ENCODE data around the gene ERC2. TPM values are rescaled to one million over a fixed set of nuclear protein-coding genes. Genes with fewer than 3 reads are reported as not detected.

Gene ERC2
- total RNA-seq, 1 donor from 2014 or later = 0.35 TPM

DNA sequence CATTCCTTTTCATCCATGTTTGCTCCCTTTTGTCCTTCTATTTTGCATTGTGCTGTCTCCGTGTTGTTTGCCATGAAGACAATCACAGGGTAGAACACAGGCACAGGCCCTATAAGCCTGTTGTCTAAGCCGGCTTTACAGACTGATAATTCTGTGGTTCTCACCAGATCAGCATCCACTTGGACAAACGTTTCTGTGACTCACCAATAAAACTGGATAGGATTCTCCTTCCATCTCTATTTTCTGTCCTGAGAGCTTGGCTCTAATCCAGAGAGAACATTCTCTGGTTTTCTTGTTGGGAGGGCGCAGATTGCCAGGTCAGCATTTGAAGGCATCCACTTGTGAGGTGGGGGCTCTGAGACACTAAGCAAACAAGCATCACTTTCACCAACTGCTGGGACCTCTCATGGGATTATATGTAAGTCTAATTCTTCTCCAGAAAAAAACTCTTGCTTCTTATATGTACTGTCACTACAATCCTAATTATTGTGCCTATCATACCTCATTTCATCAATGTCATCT, 101.6 kb downstream of the ERC2 start:
- H3K27ac Mint-ChIP-seq (ENCODE audit: unreplicated experiment) = no peak overlapping the region
- H3K4me1 Mint-ChIP-seq (ENCODE audit: unreplicated experiment) = no peaks in the 10 kb centered on the region
- peaks cover 2% of the 10 kb centered on the region for H3K27me3 Mint-ChIP-seq (ENCODE audit: unreplicated experiment)
- H3K36me3 Mint-ChIP-seq (ENCODE audit: unreplicated experiment) = no peaks in the 10 kb centered on the region
- TF ChIP-seq, protein P1, sequence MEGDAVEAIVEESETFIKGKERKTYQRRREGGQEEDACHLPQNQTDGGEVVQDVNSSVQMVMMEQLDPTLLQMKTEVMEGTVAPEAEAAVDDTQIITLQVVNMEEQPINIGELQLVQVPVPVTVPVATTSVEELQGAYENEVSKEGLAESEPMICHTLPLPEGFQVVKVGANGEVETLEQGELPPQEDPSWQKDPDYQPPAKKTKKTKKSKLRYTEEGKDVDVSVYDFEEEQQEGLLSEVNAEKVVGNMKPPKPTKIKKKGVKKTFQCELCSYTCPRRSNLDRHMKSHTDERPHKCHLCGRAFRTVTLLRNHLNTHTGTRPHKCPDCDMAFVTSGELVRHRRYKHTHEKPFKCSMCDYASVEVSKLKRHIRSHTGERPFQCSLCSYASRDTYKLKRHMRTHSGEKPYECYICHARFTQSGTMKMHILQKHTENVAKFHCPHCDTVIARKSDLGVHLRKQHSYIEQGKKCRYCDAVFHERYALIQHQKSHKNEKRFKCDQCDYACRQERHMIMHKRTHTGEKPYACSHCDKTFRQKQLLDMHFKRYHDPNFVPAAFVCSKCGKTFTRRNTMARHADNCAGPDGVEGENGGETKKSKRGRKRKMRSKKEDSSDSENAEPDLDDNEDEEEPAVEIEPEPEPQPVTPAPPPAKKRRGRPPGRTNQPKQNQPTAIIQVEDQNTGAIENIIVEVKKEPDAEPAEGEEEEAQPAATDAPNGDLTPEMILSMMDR (IDR thresholded peaks at IDR 0.05) = no peak
- H3K4me3 Mint-ChIP-seq (ENCODE audit: unreplicated experiment) = no peak overlapping the region
- no peak for DNase-seq (ENCODE audit: extremely low spot score, unreplicated experiment)
- peaks cover 4% of the 10 kb centered on the region for H3K9me3 Mint-ChIP-seq (ENCODE audit: unreplicated experiment)

DNA sequence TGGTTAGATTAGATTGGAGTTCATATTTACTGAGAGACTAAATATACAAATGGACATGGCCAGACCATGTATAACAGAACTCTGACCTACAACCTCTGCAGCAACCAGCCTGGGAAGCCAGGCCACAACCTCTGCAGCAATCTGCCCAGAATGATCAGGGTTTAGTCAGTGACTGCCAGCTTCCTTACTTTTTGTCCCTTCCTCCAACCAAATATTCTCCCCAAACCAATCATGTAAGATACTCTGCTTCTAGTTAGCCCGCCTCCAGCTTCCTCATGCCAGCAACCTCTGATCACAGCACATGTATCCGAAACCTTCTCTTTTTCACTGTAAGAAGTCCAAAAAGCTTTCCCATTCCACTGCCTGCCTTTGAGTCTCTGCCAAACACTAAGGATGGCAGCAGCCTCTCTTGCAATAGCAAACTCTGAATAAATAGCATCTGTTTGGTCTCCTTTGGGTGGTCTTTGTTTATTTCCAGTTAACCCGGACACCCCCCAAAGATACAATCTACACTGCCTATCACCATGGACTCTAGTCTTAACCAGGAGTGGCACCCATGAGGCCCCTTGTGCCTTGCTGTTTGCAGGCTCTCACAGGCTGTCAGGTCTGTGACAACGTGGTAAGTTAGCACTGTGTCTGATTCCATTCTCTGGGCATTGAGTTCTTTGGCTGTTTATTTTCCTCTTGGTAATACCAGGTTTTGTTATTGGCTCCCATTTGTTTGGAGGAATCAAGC, 102.2 kb downstream of the ERC2 start:
- TF ChIP-seq, protein P1 (IDR thresholded peaks at IDR 0.05) = no peak
- no peak for DNase-seq (ENCODE audit: extremely low spot score, unreplicated experiment)
- peaks cover 2% of the 10 kb centered on the region for H3K27me3 Mint-ChIP-seq (ENCODE audit: unreplicated experiment)
- H3K27ac Mint-ChIP-seq (ENCODE audit: unreplicated experiment) = no peak overlapping the region
- no peak overlapping the region for H3K4me3 Mint-ChIP-seq (ENCODE audit: unreplicated experiment)
- no peaks in the 10 kb centered on the region for H3K36me3 Mint-ChIP-seq (ENCODE audit: unreplicated experiment)
- H3K9me3 Mint-ChIP-seq (ENCODE audit: unreplicated experiment) = peaks cover 7% of the 10 kb centered on the region
- no peaks in the 10 kb centered on the region for H3K4me1 Mint-ChIP-seq (ENCODE audit: unreplicated experiment)

DNA sequence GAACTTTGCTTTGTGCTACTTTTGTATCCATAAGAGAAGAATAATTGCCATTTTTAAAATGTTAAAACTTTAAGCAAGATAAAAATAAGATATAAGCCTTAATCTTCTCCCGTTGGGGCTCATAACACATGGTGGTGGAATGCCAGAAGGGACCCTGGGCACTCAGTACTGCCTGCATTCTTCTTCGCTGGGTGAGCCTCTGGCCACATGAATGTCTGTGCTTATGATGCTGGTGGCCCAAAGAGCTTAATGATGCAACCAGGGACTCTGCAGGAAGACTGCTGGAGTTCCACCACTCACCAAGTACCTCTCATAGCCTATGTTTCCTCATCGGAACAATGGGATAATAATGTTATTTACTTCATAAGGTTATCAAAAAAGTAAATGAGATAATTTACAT, 103.6 kb downstream of the ERC2 start:
- no peak overlapping the region for H3K4me3 Mint-ChIP-seq (ENCODE audit: unreplicated experiment)
- TF ChIP-seq, protein P1 (IDR thresholded peaks at IDR 0.05) = no peak
- H3K27me3 Mint-ChIP-seq (ENCODE audit: unreplicated experiment) = peaks cover 2% of the 10 kb centered on the region
- no peaks in the 10 kb centered on the region for H3K36me3 Mint-ChIP-seq (ENCODE audit: unreplicated experiment)
- no peak for DNase-seq (ENCODE audit: extremely low spot score, unreplicated experiment)
- H3K9me3 Mint-ChIP-seq (ENCODE audit: unreplicated experiment) = peaks cover 9% of the 10 kb centered on the region
- H3K27ac Mint-ChIP-seq (ENCODE audit: unreplicated experiment) = no peak overlapping the region
- no peaks in the 10 kb centered on the region for H3K4me1 Mint-ChIP-seq (ENCODE audit: unreplicated experiment)

DNA sequence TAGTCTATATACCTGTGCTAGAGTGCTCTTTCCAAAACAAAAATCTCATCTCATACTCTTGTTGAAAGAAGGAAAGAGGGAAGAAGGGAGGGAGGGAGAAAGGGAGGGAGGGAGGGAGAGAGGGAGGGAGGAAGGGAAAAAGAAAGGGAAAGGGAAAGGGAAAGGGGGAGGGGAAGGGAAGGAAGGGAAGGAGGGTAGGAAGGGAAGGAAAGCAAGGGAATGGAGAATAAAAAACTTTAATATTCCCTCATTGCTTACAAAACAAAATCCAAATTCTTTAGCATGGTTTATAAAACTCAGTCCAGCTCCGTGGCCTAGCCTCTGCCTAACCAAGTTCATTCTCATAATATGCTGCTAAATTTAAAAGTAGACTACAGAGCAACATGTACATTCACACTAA, 104.5 kb downstream of the ERC2 start:
- DNase-seq (ENCODE audit: extremely low spot score, unreplicated experiment) = no peak
- Mint-ChIP-seq H3K4me1 (ENCODE audit: unreplicated experiment) (no peaks in the 10 kb centered on the region), H3K9me3 (ENCODE audit: unreplicated experiment) (peaks cover 4% of the 10 kb centered on the region), H3K27ac (ENCODE audit: unreplicated experiment) (no peak overlapping the region), H3K36me3 (ENCODE audit: unreplicated experiment) (no peaks in the 10 kb centered on the region), H3K27me3 (ENCODE audit: unreplicated experiment) (peaks cover 2% of the 10 kb centered on the region), H3K4me3 (ENCODE audit: unreplicated experiment) (no peak overlapping the region)
- TF ChIP-seq, protein P1 (IDR thresholded peaks at IDR 0.05) = no peak

DNA sequence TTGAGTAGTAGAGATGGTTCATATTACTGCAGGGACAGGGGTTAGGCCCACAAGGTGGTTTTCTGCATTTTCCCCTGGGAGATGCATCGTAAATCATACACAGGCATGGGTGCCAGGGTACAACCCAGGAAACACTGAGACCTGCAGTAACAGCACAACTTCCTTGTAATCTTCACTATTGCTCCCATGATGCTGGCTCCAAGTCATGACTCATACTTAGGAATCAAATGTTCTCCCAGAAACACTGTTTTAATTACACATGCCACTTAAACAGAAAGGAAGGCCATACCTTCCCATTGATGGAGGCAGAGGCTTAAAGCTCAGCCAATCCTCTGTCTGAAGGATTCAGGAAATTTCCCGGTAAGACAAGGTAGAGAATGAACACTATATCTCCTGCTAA, 106.5 kb downstream of the ERC2 start:
- DNase-seq (ENCODE audit: extremely low spot score, unreplicated experiment) = no peak
- no peaks in the 10 kb centered on the region for H3K4me1 Mint-ChIP-seq (ENCODE audit: unreplicated experiment)
- no peak overlapping the region for H3K4me3 Mint-ChIP-seq (ENCODE audit: unreplicated experiment)
- H3K9me3 Mint-ChIP-seq (ENCODE audit: unreplicated experiment) = peaks cover 4% of the 10 kb centered on the region
- H3K27me3 Mint-ChIP-seq (ENCODE audit: unreplicated experiment) = peaks cover 2% of the 10 kb centered on the region
- H3K27ac Mint-ChIP-seq (ENCODE audit: unreplicated experiment) = no peak overlapping the region
- TF ChIP-seq, protein P1 (IDR thresholded peaks at IDR 0.05) = no peak
- H3K36me3 Mint-ChIP-seq (ENCODE audit: unreplicated experiment) = no peaks in the 10 kb centered on the region
